BLaER1 treated with 17β-estradiol and CSF1 and Interleukin-3, amounts not matched to agents 10 nM and 100 nM (cell line): ENCODE data around the gene MLPH.

ENCODE experiments used
- H3K27ac ChIP-seq, 11 experiments: shearing (Covaris generic); formaldehyde crosslinking; 2 replicates each; pipeline ENCODE4 v1.8.1; 2022
- H3K27me3 ChIP-seq, 11 experiments: shearing (Covaris generic); formaldehyde crosslinking; 2 replicates each; pipeline ENCODE4 v1.8.1; 2022
- H3K36me3 ChIP-seq, 11 experiments: shearing (Covaris generic); formaldehyde crosslinking; 2 replicates each; pipeline ENCODE4 v1.8.1; 2022
- H3K4me1 ChIP-seq, 10 experiments: shearing (Covaris generic); formaldehyde crosslinking; 2 replicates each; pipeline ENCODE4 v1.8.1; 2022
- H3K4me2 ChIP-seq, 11 experiments: shearing (Covaris generic); formaldehyde crosslinking; 2 replicates each; pipeline ENCODE4 v1.8.1; 2022
- H3K4me3 ChIP-seq, 10 experiments: shearing (Covaris generic); formaldehyde crosslinking; 2 replicates each; pipeline ENCODE4 v1.8.1; 2022
- H3K9ac ChIP-seq, 11 experiments: shearing (Covaris generic); formaldehyde crosslinking; 2 replicates each; pipeline ENCODE4 v1.8.1; 2022
- H3K9me3 ChIP-seq, 11 experiments: shearing (Covaris generic); formaldehyde crosslinking; replicated peaks in 1 of 11; 2 replicates each; pipeline ENCODE4 v1.8.1; 2022
- H4K20me1 ChIP-seq, 11 experiments: shearing (Covaris generic); formaldehyde crosslinking; 2 replicates each; pipeline ENCODE4 v1.8.1; 2022
- Cebpa-rat ChIP-seq, 11 experiments: shearing (Covaris generic); IDR thresholded peaks; 2 replicates each; pipeline ENCODE4 v1.8.1; 2022

Gene MLPH

GRCh38 chr2:237598468-237599208 lies 111.6 kb downstream of the MLPH start:
- Histone ChIP-seq H3K4me2 (peak overlapping the region; percentile 86 to 99 (median 95)), H3K27ac (peak overlapping the region; percentile 81 to 95 (median 88)), H3K9ac (peak overlapping the region; percentile 70 to 88 (median 80)), H3K36me3 (no peaks in the 10 kb centered on the region), H3K27me3 (no peaks in the 10 kb centered on the region), H4K20me1 (no peaks in the 10 kb centered on the region), H3K4me3 (peak overlapping the region; percentile 46 to 66 (median 52)), H3K9me3 (no peaks in the 10 kb centered on the region), H3K4me1 (peaks cover 94 to 98% (median 96%) of the 10 kb centered on the region in 10 experiments)
- TF ChIP-seq Cebpa-rat (IDR thresholded peaks at IDR 0.05): no peak

GRCh38 chr2:237599465-237600110 lies 112.5 kb downstream of the MLPH start:
- peak overlapping the region; percentile 27 to 66 (median 52); a peak in 19 of 20 replicates for H3K4me3 ChIP-seq
- no peak for TF ChIP-seq Cebpa-rat (IDR thresholded peaks at IDR 0.05)

GRCh38 chr2:237600205-237600846 lies 113.3 kb downstream of the MLPH start:
- TF ChIP-seq Cebpa-rat (IDR thresholded peaks at IDR 0.05): no peak
- Histone ChIP-seq H3K9me3 (no peaks in the 10 kb centered on the region), H3K4me2 (peak overlapping the region; percentile 86 to 99 (median 95)), H4K20me1 (no peaks in the 10 kb centered on the region), H3K4me3 (peak overlapping the region; percentile 27 to 66 (median 52)), H3K4me1 (peaks cover 93 to 97% (median 96%) of the 10 kb centered on the region in 10 experiments), H3K27me3 (no peaks in the 10 kb centered on the region), H3K27ac (peak overlapping the region; percentile 81 to 95 (median 88)), H3K36me3 (no peaks in the 10 kb centered on the region), H3K9ac (peak overlapping the region; percentile 70 to 88 (median 80))

More at GRCh38 chr2:237599465-237600110, 112.5 kb downstream of the MLPH start:
- Histone ChIP-seq H3K27ac (peak overlapping the region; percentile 81 to 95 (median 88)), H3K9me3 (no peaks in the 10 kb centered on the region), H3K4me1 (peaks cover 93 to 97% (median 96%) of the 10 kb centered on the region in 10 experiments), H3K36me3 (no peaks in the 10 kb centered on the region), H3K4me2 (peak overlapping the region; percentile 86 to 99 (median 95)), H3K9ac (peak overlapping the region; percentile 70 to 88 (median 80)), H3K27me3 (no peaks in the 10 kb centered on the region), H4K20me1 (no peaks in the 10 kb centered on the region)

GRCh38 chr2:237601453-237602116 lies 114.5 kb downstream of the MLPH start:
- Histone ChIP-seq H3K27ac (peak overlapping the region; percentile 81 to 95 (median 88)), H3K4me2 (peak overlapping the region; percentile 86 to 99 (median 95)), H3K4me1 (peaks cover 93 to 97% (median 96%) of the 10 kb centered on the region in 10 experiments), H3K4me3 (peak overlapping the region in 2 of 10 experiments; percentile 51 to 65; a peak in 3 of 20 replicates), H3K9ac (peak overlapping the region; percentile 1 to 84 (median 79); a peak in 17 of 22 replicates), H4K20me1 (no peaks in the 10 kb centered on the region), H3K27me3 (no peaks in the 10 kb centered on the region), H3K36me3 (no peaks in the 10 kb centered on the region), H3K9me3 (no peaks in the 10 kb centered on the region)
- TF ChIP-seq Cebpa-rat (IDR thresholded peaks at IDR 0.05): no peak

GRCh38 chr2:237602409-237602808 lies 115.4 kb downstream of the MLPH start:
- H3K9ac ChIP-seq: peak overlapping the region in 10 of 11 experiments; percentile 9 to 84 (median 77); a peak in 15 of 22 replicates
- H3K27ac ChIP-seq: peak overlapping the region; percentile 81 to 95 (median 87); a peak in 21 of 22 replicates
- peaks cover 85 to 96% (median 92%) of the 10 kb centered on the region in 10 experiments for H3K4me1 ChIP-seq
- peaks cover 0 to 6% (median 3%) of the 10 kb centered on the region in 11 experiments; a peak in 16 of 22 replicates for H3K9me3 ChIP-seq
- no peaks in the 10 kb centered on the region for H4K20me1 ChIP-seq
- H3K4me2 ChIP-seq: peak overlapping the region; percentile 86 to 99 (median 95)
- H3K4me3 ChIP-seq: 0 out of 20 replicates have a peak overlapping the region, but pooled peaks of 1 of the 10 experiments have one; percentile 14
- H3K36me3 ChIP-seq: no peaks in the 10 kb centered on the region
- no peaks in the 10 kb centered on the region for H3K27me3 ChIP-seq
- no peak for TF ChIP-seq Cebpa-rat (IDR thresholded peaks at IDR 0.05)

GRCh38 chr2:237603049-237603717 lies 116.1 kb downstream of the MLPH start:
- H3K4me2 ChIP-seq: peak overlapping the region; percentile 86 to 99 (median 95)
- H3K9me3 ChIP-seq: peaks cover 0 to 13% (median 10%) of the 10 kb centered on the region in 11 experiments; a peak in 16 of 22 replicates
- H3K36me3 ChIP-seq: no peaks in the 10 kb centered on the region
- H3K9ac ChIP-seq: peak overlapping the region; percentile 70 to 84 (median 76)
- H3K4me1 ChIP-seq: peaks cover 80 to 94% (median 87%) of the 10 kb centered on the region in 10 experiments
- H3K27me3 ChIP-seq: no peaks in the 10 kb centered on the region
- peak overlapping the region; percentile 81 to 95 (median 87) for H3K27ac ChIP-seq
- TF ChIP-seq Cebpa-rat (IDR thresholded peaks at IDR 0.05): no peak
- H4K20me1 ChIP-seq: no peaks in the 10 kb centered on the region
- peak overlapping the region in 9 of 10 experiments; percentile 14 to 54 (median 40); a peak in 15 of 20 replicates for H3K4me3 ChIP-seq

- no peak for TF ChIP-seq Cebpa-rat (IDR thresholded peaks at IDR 0.05)
- Histone ChIP-seq H3K9me3 (peaks cover 0 to 13% (median 10%) of the 10 kb centered on the region in 11 experiments; a peak in 16 of 22 replicates), H3K36me3 (no peaks in the 10 kb centered on the region), H3K4me1 (peaks cover 74 to 87% (median 81%) of the 10 kb centered on the region in 10 experiments), H3K4me2 (peak overlapping the region; percentile 86 to 99 (median 95)), H3K27me3 (no peaks in the 10 kb centered on the region), H4K20me1 (no peaks in the 10 kb centered on the region), H3K27ac (peak overlapping the region; percentile 81 to 95 (median 87)), H3K4me3 (peak overlapping the region in 9 of 10 experiments; percentile 14 to 54 (median 40); a peak in 12 of 20 replicates), H3K9ac (peak overlapping the region; percentile 70 to 84 (median 76))
Observed at GRCh38 chr2:237603718-237604362, 116.8 kb downstream of the MLPH start.
